ENCODE results near the gene AGRN.

- TF ChIP-seq FOXM1 (IDR thresholded peaks at IDR 0.05; ENCODE audit: borderline replicate concordance), result no peak
- TF ChIP-seq TARDBP (IDR thresholded peaks at IDR 0.05), result no peak
- no peak for TF ChIP-seq ARNT (IDR thresholded peaks at IDR 0.05)
- no peak for TF ChIP-seq SUZ12 (IDR thresholded peaks at IDR 0.05)
- TF ChIP-seq SP1 (IDR thresholded peaks at IDR 0.05), result no peak
- TF ChIP-seq HDGF (IDR thresholded peaks at IDR 0.05; ENCODE audit: borderline replicate concordance), result no peak
- no peak for TF ChIP-seq ZNF384 (IDR thresholded peaks at IDR 0.05)
- no peak for TF ChIP-seq ELF4 (IDR thresholded peaks at IDR 0.05)
- no peak for TF ChIP-seq BHLHE40 (IDR thresholded peaks at IDR 0.05; ENCODE audit: borderline replicate concordance)
- no peak for TF ChIP-seq FOXA1 (IDR thresholded peaks at IDR 0.05)
- no peak for TF ChIP-seq CTBP1 (IDR thresholded peaks at IDR 0.05; ENCODE audit: borderline replicate concordance)
- no peak for TF ChIP-seq NFRKB (IDR thresholded peaks at IDR 0.05)
- TF ChIP-seq FOXK2 (IDR thresholded peaks at IDR 0.05), result no peak
- TF ChIP-seq LEF1 (IDR thresholded peaks at IDR 0.05; ENCODE audit: borderline replicate concordance), result no peak
These were observed 24.0 kb upstream of the AGRN start for GRCh38 chr1:995665-996633.
